RWPE1 (cell line): Measurements from ENCODE around the gene ZNF648.

ENCODE experiments used
- CTCF ChIA-PET: fragments of 350-600 bp; sonication (Branson Sonifier 250); formaldehyde crosslinking; extraction: SDS; loops from one replicate; lab custom pipeline; 2021; lab: Yijun Ruan, JAX
- POLR2A ChIA-PET: fragments of 400-600 bp; formaldehyde crosslinking; extraction: SDS; loops from one replicate; lab custom pipeline; 2020; ENCODE audit warnings: antibody characterized with exemption; ENCODE audit not compliant: low non-redundant PET; lab: Yijun Ruan, JAX
- DNase-seq: peaks from one replicate; pipeline ENCODE4 v3.0.0; 2012; ENCODE audit warnings: low spot score
- H3K27ac ChIP-seq: fragments of 450-650 bp; 2 replicates; pipeline ENCODE4 v1.5.1; 2017
- TF ChIP-seq, protein P1 (sequence below): fragments of 450-650 bp; conservative IDR thresholded peaks from 2 replicates; pipeline ENCODE4 v1.5.1; 2017; ENCODE audit warnings: low read depth, mild to moderate bottlenecking

The ZNF648 gene

DNA sequence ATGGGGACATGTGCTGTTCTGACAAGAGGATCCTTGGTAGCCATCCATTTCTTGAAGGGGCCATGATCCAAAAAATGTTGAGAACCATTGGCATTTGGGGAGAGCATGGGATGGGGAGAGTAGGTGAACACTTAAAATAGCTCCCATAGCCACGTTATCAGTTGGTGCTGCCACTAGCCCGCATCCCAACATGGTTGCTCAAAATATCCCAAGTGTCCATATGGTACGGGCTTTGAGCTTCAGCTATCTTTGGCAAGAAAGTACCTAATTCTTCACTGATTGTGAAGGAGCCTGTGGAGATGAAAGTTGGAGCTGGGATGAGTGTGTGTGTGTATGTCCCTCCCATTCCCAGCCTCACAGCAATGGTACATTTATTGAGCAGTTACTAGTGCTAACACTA is 3.1 kb upstream of the ZNF648 start:
- no peak overlapping the region for H3K27ac ChIP-seq
- POLR2A ChIA-PET, result no interaction called here
- DNase-seq, result no peak
- CTCF ChIA-PET, result no interaction called here
- TF ChIP-seq, protein P1, sequence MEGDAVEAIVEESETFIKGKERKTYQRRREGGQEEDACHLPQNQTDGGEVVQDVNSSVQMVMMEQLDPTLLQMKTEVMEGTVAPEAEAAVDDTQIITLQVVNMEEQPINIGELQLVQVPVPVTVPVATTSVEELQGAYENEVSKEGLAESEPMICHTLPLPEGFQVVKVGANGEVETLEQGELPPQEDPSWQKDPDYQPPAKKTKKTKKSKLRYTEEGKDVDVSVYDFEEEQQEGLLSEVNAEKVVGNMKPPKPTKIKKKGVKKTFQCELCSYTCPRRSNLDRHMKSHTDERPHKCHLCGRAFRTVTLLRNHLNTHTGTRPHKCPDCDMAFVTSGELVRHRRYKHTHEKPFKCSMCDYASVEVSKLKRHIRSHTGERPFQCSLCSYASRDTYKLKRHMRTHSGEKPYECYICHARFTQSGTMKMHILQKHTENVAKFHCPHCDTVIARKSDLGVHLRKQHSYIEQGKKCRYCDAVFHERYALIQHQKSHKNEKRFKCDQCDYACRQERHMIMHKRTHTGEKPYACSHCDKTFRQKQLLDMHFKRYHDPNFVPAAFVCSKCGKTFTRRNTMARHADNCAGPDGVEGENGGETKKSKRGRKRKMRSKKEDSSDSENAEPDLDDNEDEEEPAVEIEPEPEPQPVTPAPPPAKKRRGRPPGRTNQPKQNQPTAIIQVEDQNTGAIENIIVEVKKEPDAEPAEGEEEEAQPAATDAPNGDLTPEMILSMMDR, result no peak

DNA sequence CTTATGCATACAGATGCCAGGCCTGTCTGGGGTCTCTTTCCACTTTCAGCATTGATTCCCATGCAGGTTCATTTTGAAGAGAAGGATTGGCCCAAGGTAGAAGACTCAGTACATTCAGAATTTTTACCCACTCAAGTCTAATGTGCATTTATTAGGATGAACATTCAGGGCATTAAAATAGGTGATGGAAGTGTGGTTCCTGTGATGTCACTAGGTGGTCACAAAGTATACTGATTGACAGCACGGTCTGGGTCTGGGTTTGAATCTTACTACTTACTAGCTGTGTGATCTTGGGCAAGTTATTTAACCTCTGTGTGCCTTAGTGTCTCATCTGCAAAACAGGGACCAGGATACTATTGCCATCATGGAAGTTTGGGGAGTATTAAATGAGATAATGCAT is 711 bp upstream of the ZNF648 start:
- CTCF ChIA-PET, result interaction anchor here (0.8 kb wide), 1 partner anchor 19 kb away, joined by 3 read pairs; no protein-coding TSS in a partner anchor
- TF ChIP-seq, protein P1, result no peak
- DNase-seq, result no peak
- POLR2A ChIA-PET, result no interaction called here
- H3K27ac ChIP-seq, result no peak overlapping the region

DNA sequence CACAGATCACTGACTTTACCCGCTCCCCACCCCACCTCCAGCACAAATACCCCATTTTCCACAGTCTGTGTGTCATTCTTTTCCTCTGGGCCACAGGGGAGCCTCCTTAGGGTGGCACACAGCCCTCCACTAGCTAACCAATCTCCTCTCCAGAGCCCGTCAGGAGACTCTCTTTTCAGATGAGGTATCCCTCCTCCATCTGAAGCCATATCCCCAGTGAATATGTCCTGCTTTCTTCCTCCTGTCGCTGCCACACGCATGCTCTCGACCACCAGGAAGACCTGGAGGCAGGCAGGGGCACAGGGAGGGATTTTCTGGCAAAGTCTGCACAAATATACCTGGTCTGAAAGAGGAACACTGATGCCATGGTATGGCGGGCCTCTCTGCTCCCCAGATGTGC is 635 bp downstream of the ZNF648 start:
- TF ChIP-seq, protein P1, result no peak
- CTCF ChIA-PET, result no interaction called here
- DNase-seq, result no peak
- H3K27ac ChIP-seq, result no peak overlapping the region
- POLR2A ChIA-PET, result no interaction called here

DNA sequence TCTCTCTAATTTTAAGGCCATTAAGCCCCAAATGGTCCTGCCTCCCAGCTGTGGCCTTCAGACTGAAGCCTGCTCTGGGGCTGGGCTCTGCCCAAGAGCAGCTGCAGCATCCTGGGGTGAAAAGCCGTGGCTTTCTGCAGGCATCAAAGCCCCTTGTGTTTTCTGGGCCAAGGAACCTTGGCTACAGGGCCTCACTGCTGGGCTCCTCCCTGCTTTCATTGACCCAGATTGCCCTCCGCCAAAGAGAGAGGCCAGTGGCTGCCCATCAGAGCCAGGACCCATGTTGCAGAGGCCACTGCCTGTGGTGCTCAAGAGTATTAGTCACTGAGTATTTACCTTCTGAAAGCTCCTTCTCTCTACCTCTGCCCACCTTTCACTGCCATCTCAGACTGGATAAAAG is 1.6 kb downstream of the ZNF648 start:
- ChIA-PET POLR2A (no interaction called here), CTCF (interaction anchor here (0.7 kb wide), 2 partner anchors 383 to 552 kb away, joined by 6 to 9 read pairs; no protein-coding TSS in a partner anchor)
- TF ChIP-seq, protein P1, result no peak
- DNase-seq, result no peak
- H3K27ac ChIP-seq, result no peak overlapping the region

DNA sequence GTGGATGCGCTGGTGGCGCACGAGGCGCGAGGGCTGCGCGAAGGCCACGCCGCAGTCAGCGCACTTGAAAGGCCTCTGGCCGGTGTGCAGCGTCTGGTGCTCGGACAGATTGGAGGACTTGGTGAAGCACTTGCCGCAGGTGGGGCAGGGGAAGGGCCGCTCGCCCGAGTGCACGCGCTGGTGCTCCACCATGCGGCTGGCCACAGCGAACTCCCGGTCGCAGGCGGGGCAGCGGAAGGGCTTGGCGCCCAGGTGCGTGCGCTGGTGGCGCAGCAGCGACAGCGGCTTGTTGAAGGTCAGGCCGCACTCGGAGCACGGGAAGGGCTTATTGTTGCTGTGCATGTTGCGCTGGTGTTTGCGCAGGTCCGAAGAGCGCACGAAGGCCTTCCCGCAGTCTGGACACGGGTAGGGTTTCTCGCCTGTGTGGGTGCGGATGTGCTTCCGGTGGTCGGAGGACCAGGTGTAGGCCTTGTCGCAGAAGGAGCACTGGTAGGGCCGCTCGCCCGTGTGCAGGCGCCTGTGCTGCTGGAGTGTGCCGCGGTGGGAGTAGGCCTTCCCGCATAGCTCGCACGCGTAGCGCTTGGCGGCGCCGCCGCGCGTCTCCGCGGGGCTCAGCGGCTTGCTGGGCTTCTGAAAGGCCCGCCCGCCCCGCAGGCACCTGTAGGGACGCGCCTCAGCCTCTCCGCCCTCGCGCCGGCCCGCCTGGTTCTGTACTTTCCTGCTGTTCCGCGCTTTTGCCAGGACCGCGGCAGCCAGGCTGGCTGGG is 4.7 kb downstream of the ZNF648 start:
- CTCF ChIA-PET, result no interaction called here
- no peak for DNase-seq
- TF ChIP-seq, protein P1, result no peak
- H3K27ac ChIP-seq, result no peak overlapping the region
- POLR2A ChIA-PET, result no interaction called here

DNA sequence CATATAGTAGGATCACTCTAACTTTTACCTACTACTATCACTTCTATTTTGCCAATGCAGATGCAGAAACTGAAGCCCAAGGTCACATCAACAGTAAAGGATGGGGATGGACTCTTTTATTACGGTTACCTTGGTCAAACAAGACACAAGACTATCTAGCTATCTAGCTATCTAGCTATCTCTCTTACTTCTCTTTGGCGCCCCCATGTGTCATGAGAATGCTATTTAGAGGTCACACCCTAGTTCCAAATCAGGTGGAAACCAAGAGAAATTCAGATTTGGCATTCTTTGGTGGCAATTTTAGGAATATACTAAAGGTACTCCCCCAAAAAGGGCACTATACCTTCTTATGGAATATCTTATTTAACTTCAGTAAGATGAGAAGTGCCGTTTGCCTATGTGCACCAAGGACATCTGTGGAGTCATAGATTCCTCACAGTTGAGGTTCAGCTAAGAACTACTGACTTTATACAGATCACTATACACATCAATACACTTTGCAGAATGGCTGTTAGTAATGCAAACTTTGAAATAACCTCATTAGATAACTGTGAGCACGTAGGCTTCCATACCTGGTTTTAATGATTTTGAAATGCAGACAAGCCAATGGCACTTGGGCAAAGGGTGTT is 6.7 kb downstream of the ZNF648 start:
- TF ChIP-seq, protein P1, result peak; percentile 62
- ChIA-PET CTCF (interaction anchor here (0.6 to 1.3 kb wide), 8 partner anchors 14 to 910 kb away, joined by 3 to 6 read pairs (median 4); no protein-coding TSS in a partner anchor), POLR2A (no interaction called here)
- no peak overlapping the region for H3K27ac ChIP-seq
- peak; percentile 36 for DNase-seq
